H9 (cell line): ENCODE measurements around the gene C10orf71. TPM values are rescaled to one million over a fixed set of nuclear protein-coding genes. Genes with fewer than 3 reads are reported as not detected.

Experiments
- DNase-seq: peaks from one replicate; pipeline ENCODE4 v3.0.0-alpha.2; 2017
- H2AFZ ChIP-seq: one replicate; pipeline ENCODE4 v1.6.1; 2013; ENCODE audit warnings: mild to moderate bottlenecking, low read length, control low read depth, moderate library complexity
- H2AK5ac ChIP-seq: 2 replicates; pipeline ENCODE4 v1.6.1; 2013; ENCODE audit warnings: low read length, control low read depth, mixed read lengths; ENCODE audit not compliant: insufficient read length
- H2BK120ac ChIP-seq: one replicate; pipeline ENCODE4 v1.6.1; 2013; ENCODE audit warnings: low read depth, mild to moderate bottlenecking, low read length, control low read depth, inconsistent platforms; ENCODE audit not compliant: poor library complexity, severe bottlenecking
- H2BK12ac ChIP-seq: 2 replicates; pipeline ENCODE4 v1.6.1; 2013; ENCODE audit warnings: low read length, control low read depth, mixed read lengths, low read depth; ENCODE audit not compliant: insufficient read length
- H2BK15ac ChIP-seq: 2 replicates; pipeline ENCODE4 v1.6.1; 2013; ENCODE audit warnings: low read depth, low read length, control low read depth
- H2BK20ac ChIP-seq: one replicate; pipeline ENCODE4 v1.6.1; 2013; ENCODE audit warnings: low read depth, mild to moderate bottlenecking, low read length, control low read depth, inconsistent platforms; ENCODE audit not compliant: poor library complexity, severe bottlenecking
- H2BK5ac ChIP-seq: 2 replicates; pipeline ENCODE4 v1.6.1; 2013; ENCODE audit warnings: low read length, control low read depth, mixed read lengths; ENCODE audit not compliant: insufficient read length
- H3K14ac ChIP-seq: 2 replicates; pipeline ENCODE4 v1.6.1; 2013; ENCODE audit warnings: low read length, control low read depth; ENCODE audit not compliant: insufficient read depth
- H3K18ac ChIP-seq: 2 replicates; pipeline ENCODE4 v1.6.1; 2013; ENCODE audit warnings: low read depth, mild to moderate bottlenecking, mixed read lengths, low read length, control low read depth; ENCODE audit not compliant: insufficient read length
- H3K23ac ChIP-seq: 2 replicates; pipeline ENCODE4 v1.6.1; 2013; ENCODE audit warnings: low read length, control low read depth, mixed read lengths, low read depth; ENCODE audit not compliant: insufficient read length
- H3K23me2 ChIP-seq: 2 replicates; pipeline ENCODE4 v1.6.1; 2013; ENCODE audit warnings: low read depth, mild to moderate bottlenecking, mixed read lengths, low read length, control low read depth; ENCODE audit not compliant: insufficient read length, poor library complexity, severe bottlenecking
- H3K27ac ChIP-seq: 2 replicates; pipeline ENCODE4 v1.5.1; 2013; ENCODE audit warnings: low read length, control low read depth, mixed read lengths, low read depth; ENCODE audit not compliant: insufficient read length
- H3K27me3 ChIP-seq: 2 replicates; pipeline ENCODE4 v1.6.1; 2013; ENCODE audit warnings: low read length, control low read depth, inconsistent platforms; ENCODE audit not compliant: insufficient read depth
- H3K4ac ChIP-seq: 2 replicates; pipeline ENCODE4 v1.6.1; 2013; ENCODE audit warnings: low read depth, mild to moderate bottlenecking, control low read depth, inconsistent platforms, low read length, moderate library complexity
- H3K4me1 ChIP-seq: 2 replicates; pipeline ENCODE4 v1.6.1; 2013; ENCODE audit warnings: low read length, control low read depth, inconsistent platforms; ENCODE audit not compliant: insufficient read depth
- H3K4me2 ChIP-seq: 2 replicates; pipeline ENCODE4 v1.6.1; 2013; ENCODE audit warnings: low read length, control low read depth, mixed read lengths; ENCODE audit not compliant: insufficient read length, insufficient read depth
- H3K56ac ChIP-seq: 2 replicates; pipeline ENCODE4 v1.6.1; 2013; ENCODE audit warnings: low read depth, mild to moderate bottlenecking, mixed read lengths, low read length, control low read depth; ENCODE audit not compliant: insufficient read length
- H3K79me1 ChIP-seq: 2 replicates; pipeline ENCODE4 v1.6.1; 2013; ENCODE audit warnings: low read depth, mild to moderate bottlenecking, moderate library complexity, low read length, control low read depth, inconsistent platforms; ENCODE audit not compliant: insufficient read depth, poor library complexity, severe bottlenecking
- H3K79me2 ChIP-seq: 2 replicates; pipeline ENCODE4 v1.6.1; 2013; ENCODE audit warnings: low read length, control low read depth, inconsistent platforms; ENCODE audit not compliant: insufficient read depth
- H3K9ac ChIP-seq: 2 replicates; pipeline ENCODE4 v1.6.1; 2013; ENCODE audit warnings: low read length, control low read depth, mixed read lengths; ENCODE audit not compliant: insufficient read length; ENCODE audit errors: extremely low read depth
- H3K9me3 ChIP-seq: one replicate; pipeline ENCODE4 v1.6.1; 2013; ENCODE audit warnings: low read depth, low read length, inconsistent platforms; ENCODE audit not compliant: control insufficient read depth
- H3T11ph ChIP-seq: one replicate; pipeline ENCODE4 v1.6.1; 2013; ENCODE audit warnings: mild to moderate bottlenecking, low read length, control low read depth, inconsistent platforms
- H4K20me1 ChIP-seq: one replicate; pipeline ENCODE4 v1.6.1; 2013; ENCODE audit not compliant: control insufficient read depth, insufficient read length, insufficient read depth
- H4K5ac ChIP-seq: 2 replicates; pipeline ENCODE4 v1.6.1; 2013; ENCODE audit warnings: low read depth, mild to moderate bottlenecking, mixed read lengths, low read length, control low read depth; ENCODE audit not compliant: insufficient read length
- H4K8ac ChIP-seq: replicated peaks from 2 replicates; pipeline ENCODE4 v1.6.1; 2013; ENCODE audit warnings: low read length, control low read depth, mixed read lengths, low read depth; ENCODE audit not compliant: insufficient read length
- H4K91ac ChIP-seq: 2 replicates; pipeline ENCODE4 v1.6.1; 2013; ENCODE audit warnings: low read depth, mild to moderate bottlenecking, moderate library complexity, mixed read lengths, low read length, control low read depth; ENCODE audit not compliant: insufficient read length
- H3K27ac Mint-ChIP-seq, 3 experiments: 2 replicates in 2 of 3; 3 replicates in 1 of 3; pipeline ENCODE4 v1.8.0; 2020 to 2021; ENCODE audit warnings: mixed read lengths in 3 of 3, mild to moderate bottlenecking in 1 of 3, moderate library complexity in 1 of 3
- H3K27me3 Mint-ChIP-seq: 2 replicates; pipeline ENCODE4 v1.8.0; 2021; ENCODE audit warnings: low read depth, mild to moderate bottlenecking, moderate library complexity, mixed read lengths
- H3K36me3 Mint-ChIP-seq, 3 experiments: 2 replicates in 2 of 3; 3 replicates in 1 of 3; pipeline ENCODE4 v1.8.0; 2020 to 2021; ENCODE audit warnings: low read depth in 3 of 3, mixed read lengths in 3 of 3; ENCODE audit not compliant: insufficient read depth in 1 of 3
- H3K4me1 Mint-ChIP-seq, 2 experiments: 2 replicates each; pipeline ENCODE4 v1.8.0; 2020; ENCODE audit warnings: mixed read lengths in 2 of 2
- H3K4me3 Mint-ChIP-seq, 2 experiments: 2 replicates in 1 of 2; 3 replicates in 1 of 2; pipeline ENCODE4 v1.8.0; 2020 to 2021; ENCODE audit warnings: mild to moderate bottlenecking in 2 of 2, mixed read lengths in 2 of 2, moderate library complexity in 1 of 2
- H3K9me3 Mint-ChIP-seq, 2 experiments: 2 replicates in 1 of 2; 3 replicates in 1 of 2; pipeline ENCODE4 v1.8.0; 2020; ENCODE audit warnings: mild to moderate bottlenecking in 2 of 2, mixed read lengths in 2 of 2, moderate library complexity in 1 of 2
- CTCF ChIP-seq: fragments of 200-600 bp; sonication (generic); conservative IDR thresholded peaks from 3 replicates; pipeline ENCODE4 v1.8.0; 2021; ENCODE audit warnings: antibody characterized with exemption, mild to moderate bottlenecking
- WGBS: extraction: QIAGEN DNeasy Blood & Tissue Kit; methylation state at CpG from one replicate; pipeline ENCODE4 v1.1.7; 2013; ENCODE audit warnings: missing lambda C conversion rate, low lambda C conversion rate, mixed read lengths; ENCODE audit not compliant: insufficient read length; ENCODE audit errors: extremely low coverage; 5-methylcytosine and 5-hydroxymethylcytosine counted together
- total RNA-seq: library from RNA; stranded (reverse); gene quantifications from 2 replicates; pipeline ENCODE4 v1.2.1, GENCODE V29; 2021

The C10orf71 gene
- total RNA-seq, 1 experiment from 2014 or later = not detected

- TF ChIP-seq CTCF = no peak
- Histone ChIP-seq H2BK12ac (no peak overlapping the region), H3K4ac (no peak overlapping the region), H3K27ac (no peak overlapping the region), H4K91ac (no peak overlapping the region), H3K23me2 (no peaks in the 10 kb centered on the region), H2BK20ac (no peak overlapping the region), H3K9ac (no peak overlapping the region), H4K8ac (no peak overlapping the region), H3K18ac (no peak overlapping the region), H3K9me3 (no peaks in the 10 kb centered on the region), H2BK5ac (no peak overlapping the region), H3K56ac (no peak overlapping the region), H3T11ph (no peak overlapping the region), H2AK5ac (no peak overlapping the region), H3K27me3 (no peaks in the 10 kb centered on the region), H4K5ac (no peak overlapping the region), H2BK15ac (no peak overlapping the region), H3K23ac (no peak overlapping the region), H4K20me1 (no peaks in the 10 kb centered on the region), H2BK120ac (no peak overlapping the region), H3K79me1 (no peaks in the 10 kb centered on the region), H3K4me2 (no peak overlapping the region), H3K79me2 (no peaks in the 10 kb centered on the region), H2AFZ (no peak overlapping the region), H3K4me1 (peaks cover 4% of the 10 kb centered on the region), H3K14ac (no peak overlapping the region)
- no peak for DNase-seq
- no peak overlapping the region for H3K4me3 Mint-ChIP-seq
- peaks cover 5 to 6% of the 10 kb centered on the region in 2 experiments for H3K4me1 Mint-ChIP-seq
- no peaks in the 10 kb centered on the region for H3K36me3 Mint-ChIP-seq
- no CpG with 5 or more reads among the region's 1 CpG for WGBS
- H3K27ac Mint-ChIP-seq = no peak overlapping the region
- H3K9me3 Mint-ChIP-seq = peaks cover 0 to 2% of the 10 kb centered on the region in 2 experiments; a peak in 1 of 5 replicates
- no peaks in the 10 kb centered on the region; the same call in 1 of the 2 replicates for H3K27me3 Mint-ChIP-seq
These were observed 58.0 kb downstream of the C10orf71 start for GRCh38 chr10:49356944-49357343.
